ENCODE measurements around the gene REXO5. TPM values are rescaled to one million over a fixed set of nuclear protein-coding genes. Genes with fewer than 3 reads are reported as not detected.

The REXO5 gene
- total and polyA plus RNA-seq, 2 of the 13 experiments (the other 11 are each of a cell fraction or from before 2014, with no cell fraction given): 5.9 to 13.1 TPM

DNA sequence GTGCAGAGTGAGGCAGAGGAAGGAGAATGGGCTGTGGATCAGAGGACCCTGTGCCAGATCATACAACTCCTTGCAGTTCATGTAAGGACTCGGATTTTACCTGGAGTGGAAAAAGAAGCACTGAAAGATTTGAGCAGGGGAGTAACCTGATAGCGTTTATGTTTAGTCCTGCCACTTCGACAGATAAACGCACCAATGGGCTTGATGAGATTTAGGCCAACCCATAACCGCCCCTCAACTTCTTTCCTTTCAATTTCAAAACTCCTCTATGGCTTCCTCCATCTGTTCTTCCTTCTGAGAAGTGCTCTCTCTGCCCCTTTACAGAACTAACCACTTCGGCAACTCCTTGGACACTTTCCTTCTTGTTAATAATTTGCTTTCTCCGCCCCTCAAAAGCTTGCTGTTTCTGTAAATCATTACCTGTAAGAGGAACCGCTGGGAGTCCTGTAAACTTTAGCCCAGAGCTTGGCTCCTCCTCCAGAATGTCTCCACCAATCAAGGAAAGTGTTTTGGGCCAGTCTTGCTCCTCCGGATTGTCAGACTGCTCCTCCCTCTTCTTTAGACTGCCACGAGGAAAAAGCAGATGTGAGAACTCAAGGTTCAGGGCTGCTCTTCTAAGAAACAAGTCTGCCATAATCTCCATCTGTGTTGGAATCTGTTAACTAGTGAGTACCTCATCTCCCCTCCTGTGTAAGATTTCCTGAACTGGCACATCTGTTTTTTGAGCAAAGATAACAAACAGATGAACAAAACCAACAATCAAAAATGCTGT is 42.7 kb upstream of the REXO5 start, which contains the start of gene ACSM3 (continued):
- TF ChIP-seq, protein P1, sequence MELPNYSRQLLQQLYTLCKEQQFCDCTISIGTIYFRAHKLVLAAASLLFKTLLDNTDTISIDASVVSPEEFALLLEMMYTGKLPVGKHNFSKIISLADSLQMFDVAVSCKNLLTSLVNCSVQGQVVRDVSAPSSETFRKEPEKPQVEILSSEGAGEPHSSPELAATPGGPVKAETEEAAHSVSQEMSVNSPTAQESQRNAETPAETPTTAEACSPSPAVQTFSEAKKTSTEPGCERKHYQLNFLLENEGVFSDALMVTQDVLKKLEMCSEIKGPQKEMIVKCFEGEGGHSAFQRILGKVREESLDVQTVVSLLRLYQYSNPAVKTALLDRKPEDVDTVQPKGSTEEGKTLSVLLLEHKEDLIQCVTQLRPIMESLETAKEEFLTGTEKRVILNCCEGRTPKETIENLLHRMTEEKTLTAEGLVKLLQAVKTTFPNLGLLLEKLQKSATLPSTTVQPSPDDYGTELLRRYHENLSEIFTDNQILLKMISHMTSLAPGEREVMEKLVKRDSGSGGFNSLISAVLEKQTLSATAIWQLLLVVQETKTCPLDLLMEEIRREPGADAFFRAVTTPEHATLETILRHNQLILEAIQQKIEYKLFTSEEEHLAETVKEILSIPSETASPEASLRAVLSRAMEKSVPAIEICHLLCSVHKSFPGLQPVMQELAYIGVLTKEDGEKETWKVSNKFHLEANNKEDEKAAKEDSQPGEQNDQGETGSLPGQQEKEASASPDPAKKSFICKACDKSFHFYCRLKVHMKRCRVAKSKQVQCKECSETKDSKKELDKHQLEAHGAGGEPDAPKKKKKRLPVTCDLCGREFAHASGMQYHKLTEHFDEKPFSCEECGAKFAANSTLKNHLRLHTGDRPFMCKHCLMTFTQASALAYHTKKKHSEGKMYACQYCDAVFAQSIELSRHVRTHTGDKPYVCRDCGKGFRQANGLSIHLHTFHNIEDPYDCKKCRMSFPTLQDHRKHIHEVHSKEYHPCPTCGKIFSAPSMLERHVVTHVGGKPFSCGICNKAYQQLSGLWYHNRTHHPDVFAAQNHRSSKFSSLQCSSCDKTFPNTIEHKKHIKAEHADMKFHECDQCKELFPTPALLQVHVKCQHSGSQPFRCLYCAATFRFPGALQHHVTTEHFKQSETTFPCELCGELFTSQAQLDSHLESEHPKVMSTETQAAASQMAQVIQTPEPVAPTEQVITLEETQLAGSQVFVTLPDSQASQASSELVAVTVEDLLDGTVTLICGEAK (IDR thresholded peaks at IDR 0.05): no peak
- TF ChIP-seq, protein P1 (CRISPR knock-in tag; IDR thresholded peaks at IDR 0.05): no peak
- TF ChIP-seq ZNF569 (CRISPR knock-in tag; IDR thresholded peaks at IDR 0.05; ENCODE audit: borderline replicate concordance): no peak
- TF ChIP-seq ZNF256 (CRISPR knock-in tag; conservative IDR thresholded peaks at IDR 0.05): no peak
- no peak for TF ChIP-seq DMAP1 (CRISPR knock-in tag; IDR thresholded peaks at IDR 0.05)
- TF ChIP-seq, protein P2, sequence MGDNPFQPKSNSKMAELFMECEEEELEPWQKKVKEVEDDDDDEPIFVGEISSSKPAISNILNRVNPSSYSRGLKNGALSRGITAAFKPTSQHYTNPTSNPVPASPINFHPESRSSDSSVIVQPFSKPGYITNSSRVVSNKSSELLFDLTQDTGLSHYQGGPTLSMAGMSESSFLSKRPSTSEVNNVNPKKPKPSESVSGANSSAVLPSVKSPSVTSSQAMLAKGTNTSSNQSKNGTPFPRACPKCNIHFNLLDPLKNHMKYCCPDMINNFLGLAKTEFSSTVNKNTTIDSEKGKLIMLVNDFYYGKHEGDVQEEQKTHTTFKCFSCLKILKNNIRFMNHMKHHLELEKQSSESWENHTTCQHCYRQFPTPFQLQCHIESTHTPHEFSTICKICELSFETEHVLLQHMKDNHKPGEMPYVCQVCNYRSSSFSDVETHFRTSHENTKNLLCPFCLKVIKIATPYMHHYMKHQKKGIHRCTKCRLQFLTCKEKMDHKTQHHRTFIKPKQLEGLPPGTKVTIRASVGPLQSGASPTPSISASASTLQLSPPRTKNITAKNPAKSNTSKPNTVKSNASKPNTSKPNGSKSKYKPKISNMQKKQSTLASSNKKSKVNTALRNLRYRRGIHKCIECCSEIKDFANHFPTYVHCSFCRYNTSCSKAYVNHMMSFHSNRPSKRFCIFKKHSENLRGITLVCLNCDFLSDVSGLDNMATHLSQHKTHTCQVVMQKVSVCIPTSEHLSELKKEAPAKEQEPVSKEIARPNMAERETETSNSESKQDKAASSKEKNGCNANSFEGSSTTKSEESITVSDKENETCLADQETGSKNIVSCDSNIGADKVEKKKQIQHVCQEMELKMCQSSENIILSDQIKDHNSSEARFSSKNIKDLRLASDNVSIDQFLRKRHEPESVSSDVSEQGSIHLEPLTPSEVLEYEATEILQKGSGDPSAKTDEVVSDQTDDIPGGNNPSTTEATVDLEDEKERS (CRISPR knock-in tag; IDR thresholded peaks at IDR 0.05): 0 out of 2 replicates have a peak, but pooled peaks have one; percentile 85
- no peak for TF ChIP-seq ZFX (CRISPR knock-in tag; IDR thresholded peaks at IDR 0.05; ENCODE audit: low read depth)
- no peak for TF ChIP-seq CEBPB (IDR thresholded peaks at IDR 0.05; ENCODE audit: borderline replicate concordance, low read depth, low read length)
- TF ChIP-seq, protein P3, sequence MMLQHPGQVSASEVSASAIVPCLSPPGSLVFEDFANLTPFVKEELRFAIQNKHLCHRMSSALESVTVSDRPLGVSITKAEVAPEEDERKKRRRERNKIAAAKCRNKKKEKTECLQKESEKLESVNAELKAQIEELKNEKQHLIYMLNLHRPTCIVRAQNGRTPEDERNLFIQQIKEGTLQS (CRISPR knock-in tag; IDR thresholded peaks at IDR 0.05): no peak
- TF ChIP-seq, protein P4, sequence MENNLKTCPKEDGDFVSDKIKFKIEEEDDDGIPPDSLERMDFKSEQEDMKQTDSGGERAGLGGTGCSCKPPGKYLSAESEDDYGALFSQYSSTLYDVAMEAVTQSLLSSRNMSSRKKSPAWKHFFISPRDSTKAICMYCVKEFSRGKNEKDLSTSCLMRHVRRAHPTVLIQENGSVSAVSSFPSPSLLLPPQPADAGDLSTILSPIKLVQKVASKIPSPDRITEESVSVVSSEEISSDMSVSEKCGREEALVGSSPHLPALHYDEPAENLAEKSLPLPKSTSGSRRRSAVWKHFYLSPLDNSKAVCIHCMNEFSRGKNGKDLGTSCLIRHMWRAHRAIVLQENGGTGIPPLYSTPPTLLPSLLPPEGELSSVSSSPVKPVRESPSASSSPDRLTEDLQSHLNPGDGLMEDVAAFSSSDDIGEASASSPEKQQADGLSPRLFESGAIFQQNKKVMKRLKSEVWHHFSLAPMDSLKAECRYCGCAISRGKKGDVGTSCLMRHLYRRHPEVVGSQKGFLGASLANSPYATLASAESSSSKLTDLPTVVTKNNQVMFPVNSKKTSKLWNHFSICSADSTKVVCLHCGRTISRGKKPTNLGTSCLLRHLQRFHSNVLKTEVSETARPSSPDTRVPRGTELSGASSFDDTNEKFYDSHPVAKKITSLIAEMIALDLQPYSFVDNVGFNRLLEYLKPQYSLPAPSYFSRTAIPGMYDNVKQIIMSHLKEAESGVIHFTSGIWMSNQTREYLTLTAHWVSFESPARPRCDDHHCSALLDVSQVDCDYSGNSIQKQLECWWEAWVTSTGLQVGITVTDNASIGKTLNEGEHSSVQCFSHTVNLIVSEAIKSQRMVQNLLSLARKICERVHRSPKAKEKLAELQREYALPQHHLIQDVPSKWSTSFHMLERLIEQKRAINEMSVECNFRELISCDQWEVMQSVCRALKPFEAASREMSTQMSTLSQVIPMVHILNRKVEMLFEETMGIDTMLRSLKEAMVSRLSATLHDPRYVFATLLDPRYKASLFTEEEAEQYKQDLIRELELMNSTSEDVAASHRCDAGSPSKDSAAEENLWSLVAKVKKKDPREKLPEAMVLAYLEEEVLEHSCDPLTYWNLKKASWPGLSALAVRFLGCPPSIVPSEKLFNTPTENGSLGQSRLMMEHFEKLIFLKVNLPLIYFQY (CRISPR knock-in tag; IDR thresholded peaks at IDR 0.05; ENCODE audit: borderline replicate concordance): peak; percentile 49; the same call in 1 of the 2 replicates
- peak; percentile 31; the same call in 1 of the 2 replicates for TF ChIP-seq ZFP1 (CRISPR knock-in tag; IDR thresholded peaks at IDR 0.05)

All from HepG2 (cell line).